Measurements from ENCODE around the gene MIF4GD.

DNA sequence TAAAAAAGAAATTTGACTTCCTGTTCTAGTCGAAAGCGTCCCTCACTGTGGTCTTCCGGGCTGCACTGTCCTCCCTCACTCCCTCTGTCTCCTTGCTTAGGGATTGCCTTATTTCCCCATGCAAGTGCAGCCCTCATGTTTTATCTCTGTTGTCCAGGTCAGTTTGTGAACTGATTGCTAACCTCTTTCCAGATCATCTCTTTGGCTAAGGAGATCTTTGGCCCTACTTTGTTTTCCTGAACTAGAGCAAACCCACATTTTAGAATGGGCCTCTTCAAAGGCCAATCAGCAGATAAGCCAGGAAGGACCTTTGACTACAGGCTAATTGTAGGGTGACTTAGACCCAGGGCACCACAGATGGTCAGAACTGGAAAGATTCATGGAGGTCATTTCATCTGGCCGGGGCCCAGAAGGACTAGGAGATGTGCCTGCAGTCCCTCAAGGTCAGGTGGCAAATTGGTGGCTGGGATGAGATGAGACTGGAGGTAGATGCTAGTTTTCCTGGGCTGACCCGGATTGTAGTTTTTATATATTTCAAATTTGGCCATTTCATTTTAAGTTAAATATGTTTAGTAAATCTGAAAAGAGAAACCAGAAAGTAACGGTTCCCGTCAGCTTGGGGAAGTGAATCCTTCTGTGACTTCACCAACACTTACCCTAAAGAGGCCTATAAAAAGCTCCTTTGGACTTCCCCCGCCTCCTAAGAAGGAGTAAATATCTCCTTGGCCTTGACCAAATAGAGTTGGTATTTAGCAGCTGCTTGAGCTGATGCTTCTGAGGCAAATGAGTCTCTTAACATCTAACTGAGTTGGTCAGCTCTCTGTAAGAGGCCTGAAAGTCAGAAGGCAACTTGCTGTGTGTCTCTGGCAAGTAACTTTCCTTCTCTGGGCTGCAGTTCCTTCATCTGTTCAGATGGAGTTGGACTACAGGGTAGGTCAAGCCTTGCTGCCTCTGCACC, 24.4 kb upstream of the MIF4GD start:
- TF ChIP-seq CTCF (IDR thresholded peaks at IDR 0.05) (no peak), EZH2 (IDR thresholded peaks at IDR 0.05; ENCODE audit: borderline replicate concordance, insufficient read depth, low read depth, low read length, poor library complexity, severe bottlenecking) (no peak)

All from B cell (primary cell).